ENCODE data around the gene TMEM95.
A peak's percentile ranks its signal among the peaks of the same experiment; 100 is the strongest.
"Not testable (repeated sequence)": the region's sequence is repeated elsewhere in the genome, so short reads cannot be mapped to it uniquely, and the experiment has no call there.

The TMEM95 gene

GRCh38 chr17:7324438-7324779 is 30.5 kb upstream of the TMEM95 start:
- DNase-seq = no peak

- no peak for DNase-seq
Measured at GRCh38 chr17:7325031-7325528, 29.9 kb upstream of the TMEM95 start.

GRCh38 chr17:7326186-7326585 is 28.8 kb upstream of the TMEM95 start:
- no peak for DNase-seq

GRCh38 chr17:7327056-7327455 is 27.9 kb upstream of the TMEM95 start:
- no peak for DNase-seq

GRCh38 chr17:7327501-7327900 is 27.5 kb upstream of the TMEM95 start:
- DNase-seq = no peak

- DNase-seq = no peak
Measured at GRCh38 chr17:7328009-7328408, 26.9 kb upstream of the TMEM95 start.

GRCh38 chr17:7328840-7329373 is 26.0 kb upstream of the TMEM95 start, which contains the start of gene NEURL4:
Gene NEURL4 (minus strand): TSS chr17:7329335. CDS start chr17:7329312, 23 bp downstream.
- no peak for DNase-seq

GRCh38 chr17:7329374-7329996 is 25.5 kb upstream of the TMEM95 start:
- DNase-seq = peak; percentile 99

- peak; percentile 93 for DNase-seq
Measured at GRCh38 chr17:7329997-7330637, 24.8 kb upstream of the TMEM95 start.

- DNase-seq = no peak
Measured at GRCh38 chr17:7330638-7331015, 24.3 kb upstream of the TMEM95 start.

- no peak for DNase-seq
Measured at GRCh38 chr17:7332111-7332510, 22.8 kb upstream of the TMEM95 start.

GRCh38 chr17:7332600-7333069 is 22.3 kb upstream of the TMEM95 start:
- DNase-seq = not testable (repeated sequence)

GRCh38 chr17:7334938-7335538 is 19.9 kb upstream of the TMEM95 start:
- no peak for DNase-seq

- not testable (repeated sequence) for DNase-seq
Measured at GRCh38 chr17:7335765-7336164, 19.2 kb upstream of the TMEM95 start.

- peak; percentile 19 for DNase-seq
Measured at GRCh38 chr17:7336240-7337175, 18.4 kb upstream of the TMEM95 start, which contains the start of gene ACAP1. Gene ACAP1 (plus strand): TSS chr17:7336529. CDS start chr17:7336735, 206 bp downstream.

- not testable (repeated sequence) for DNase-seq
Measured at GRCh38 chr17:7337600-7337999, 17.4 kb upstream of the TMEM95 start.

GRCh38 chr17:7340179-7340578 is 14.8 kb upstream of the TMEM95 start:
- DNase-seq = no peak

- DNase-seq = no peak
Measured at GRCh38 chr17:7341842-7342241, 13.1 kb upstream of the TMEM95 start.

- no peak for DNase-seq
Measured at GRCh38 chr17:7343250-7343649, 11.7 kb upstream of the TMEM95 start.

- DNase-seq = peak; percentile 31
Measured at GRCh38 chr17:7346761-7347614, 8.0 kb upstream of the TMEM95 start.

Measured in right hindlimb (tissue), 1 donor.